NCI-H1092 (cell line): ENCODE measurements around the gene PLEKHG4.

Experiments
- DNase-seq: peaks from one replicate; lab custom pipeline; 2025; lab: John Stamatoyannopoulos, UW

PLEKHG4 gene

GRCh38 chr16:67291461-67291860, 12.1 kb downstream of the PLEKHG4 start:
- no peak for DNase-seq

DNA sequence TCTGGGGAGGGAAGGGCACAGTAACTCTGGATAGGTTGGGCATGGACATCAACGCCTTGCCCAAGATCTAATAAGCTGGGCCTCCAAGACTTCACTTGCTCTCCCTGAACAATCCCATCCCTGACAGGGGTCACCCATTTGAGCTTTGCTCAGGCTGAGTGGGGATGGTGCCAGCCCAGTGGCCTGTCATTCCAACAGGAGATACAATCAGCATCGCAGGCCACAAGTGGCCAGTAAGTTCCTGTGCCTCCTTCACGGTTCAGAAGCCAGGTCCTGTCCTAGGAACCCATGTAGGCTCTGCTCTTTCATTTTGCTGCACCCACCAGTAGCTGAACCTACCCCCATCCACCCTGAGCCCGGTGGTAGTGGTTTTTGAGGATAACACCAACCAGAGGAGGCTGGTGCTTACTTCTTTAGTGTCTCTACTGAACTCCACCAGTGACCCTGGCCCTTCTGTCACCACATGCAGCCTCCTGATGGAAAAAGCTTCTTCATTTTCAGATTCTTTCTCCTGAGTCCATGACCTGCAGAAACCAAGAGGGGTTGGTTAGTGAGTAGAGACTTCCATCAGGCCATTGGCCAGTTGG, 14.9 kb downstream of the PLEKHG4 start:
- no peak for DNase-seq

GRCh38 chr16:67294938-67295361, 15.6 kb downstream of the PLEKHG4 start:
- no peak for DNase-seq

GRCh38 chr16:67296420-67296819, 17.1 kb downstream of the PLEKHG4 start:
- DNase-seq, result no peak

DNA sequence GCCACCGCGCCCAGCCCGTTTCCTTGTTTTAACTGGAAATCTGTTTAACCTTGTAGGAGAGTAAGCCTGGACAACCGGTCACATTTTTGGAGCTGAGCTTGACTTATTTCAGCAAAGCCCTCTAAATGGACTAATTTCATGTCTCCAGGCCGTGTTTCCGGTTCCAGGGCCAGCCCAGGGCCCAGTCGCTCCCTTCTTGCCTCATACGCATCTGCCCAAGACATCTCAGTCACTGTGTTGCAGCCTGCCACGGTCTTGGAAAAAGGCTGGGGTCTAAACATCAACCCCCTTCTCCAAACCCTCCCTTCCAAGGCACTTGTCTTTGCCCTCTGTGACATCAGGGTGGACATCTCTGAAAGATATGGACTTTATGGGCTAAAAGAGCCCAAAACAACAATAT, 18.9 kb downstream of the PLEKHG4 start:
- no peak for DNase-seq

DNA sequence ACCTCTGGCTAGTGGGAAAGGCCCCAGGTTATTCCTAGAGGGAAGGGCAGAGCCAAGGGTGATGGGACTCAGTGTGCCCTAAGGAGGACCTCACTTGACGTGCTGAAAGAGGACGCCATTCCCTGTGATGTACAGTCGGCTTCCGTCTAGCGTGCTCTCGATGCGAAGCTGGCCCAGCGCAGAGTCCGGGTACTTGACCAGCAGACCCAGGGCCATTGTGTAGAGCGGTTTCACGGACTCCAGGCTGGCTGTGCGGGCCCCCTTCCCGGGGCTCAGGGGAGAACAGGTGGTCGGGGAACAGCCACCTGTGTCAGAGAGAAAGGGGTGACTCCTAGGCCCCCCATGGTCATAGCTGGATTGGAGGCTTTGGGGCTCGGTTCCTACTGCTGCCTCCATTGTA, 19.9 kb downstream of the PLEKHG4 start:
- DNase-seq, result no peak

GRCh38 chr16:67301080-67301782, 21.9 kb downstream of the PLEKHG4 start:
- DNase-seq, result no peak

DNA sequence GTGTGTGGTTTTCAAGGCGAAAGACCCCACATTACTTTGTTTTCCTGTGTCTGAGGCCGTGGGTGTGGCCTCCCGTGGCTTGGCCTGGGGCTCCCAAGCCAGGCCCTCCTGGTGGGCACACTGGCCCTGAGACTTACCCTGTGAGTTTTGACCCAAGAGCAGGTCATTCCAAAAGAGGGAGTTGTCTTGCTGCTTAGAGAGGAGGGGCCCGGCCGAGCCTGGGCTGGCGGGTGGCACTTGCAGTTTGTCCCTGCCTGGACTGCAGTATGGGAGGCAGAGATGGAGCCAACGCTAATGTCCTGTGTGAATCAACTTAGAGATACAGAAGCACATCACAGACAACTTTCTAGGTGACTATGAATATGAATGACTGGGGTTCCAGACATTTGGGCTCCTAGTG, 22.7 kb downstream of the PLEKHG4 start:
- no peak for DNase-seq

DNA sequence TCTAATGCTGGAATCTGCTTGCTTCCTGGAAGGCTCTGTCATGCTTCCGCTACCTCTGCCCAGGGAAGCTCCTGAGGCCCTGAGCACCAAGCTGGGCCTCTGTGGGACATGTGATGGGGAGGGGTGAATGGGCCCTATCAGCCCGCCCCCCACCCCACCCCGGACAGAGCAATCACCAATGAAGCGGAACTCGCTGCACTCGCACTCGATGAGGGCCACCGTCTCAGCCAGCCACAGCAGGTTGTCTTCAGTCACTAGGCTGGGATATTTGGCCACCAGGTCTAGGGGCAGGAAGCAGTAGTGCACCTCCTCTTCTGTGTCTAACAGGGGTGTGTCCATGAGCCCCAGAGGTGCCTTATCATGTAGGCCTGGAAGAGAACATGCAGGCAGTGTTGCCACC, 23.6 kb downstream of the PLEKHG4 start:
- DNase-seq, result no peak

DNA sequence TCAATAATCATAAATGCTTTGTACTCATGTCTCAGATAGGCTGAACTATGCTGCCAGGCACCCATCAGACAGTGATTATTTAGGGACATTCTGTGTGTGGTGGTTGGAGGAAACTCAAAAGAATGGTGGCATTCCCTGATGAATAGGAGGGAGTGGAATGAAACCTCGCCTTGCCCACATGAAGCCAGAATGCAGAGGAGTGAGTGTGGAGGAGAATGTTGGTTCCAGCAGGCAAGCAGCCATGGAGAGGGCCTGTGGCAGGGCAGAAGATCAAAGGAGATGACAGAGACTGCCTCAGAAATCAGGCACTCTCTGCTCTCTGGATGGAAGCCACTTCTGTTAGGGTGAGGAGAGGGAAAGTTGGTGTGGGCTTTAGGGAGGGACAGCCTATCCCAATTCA, 24.7 kb downstream of the PLEKHG4 start:
- no peak for DNase-seq

DNA sequence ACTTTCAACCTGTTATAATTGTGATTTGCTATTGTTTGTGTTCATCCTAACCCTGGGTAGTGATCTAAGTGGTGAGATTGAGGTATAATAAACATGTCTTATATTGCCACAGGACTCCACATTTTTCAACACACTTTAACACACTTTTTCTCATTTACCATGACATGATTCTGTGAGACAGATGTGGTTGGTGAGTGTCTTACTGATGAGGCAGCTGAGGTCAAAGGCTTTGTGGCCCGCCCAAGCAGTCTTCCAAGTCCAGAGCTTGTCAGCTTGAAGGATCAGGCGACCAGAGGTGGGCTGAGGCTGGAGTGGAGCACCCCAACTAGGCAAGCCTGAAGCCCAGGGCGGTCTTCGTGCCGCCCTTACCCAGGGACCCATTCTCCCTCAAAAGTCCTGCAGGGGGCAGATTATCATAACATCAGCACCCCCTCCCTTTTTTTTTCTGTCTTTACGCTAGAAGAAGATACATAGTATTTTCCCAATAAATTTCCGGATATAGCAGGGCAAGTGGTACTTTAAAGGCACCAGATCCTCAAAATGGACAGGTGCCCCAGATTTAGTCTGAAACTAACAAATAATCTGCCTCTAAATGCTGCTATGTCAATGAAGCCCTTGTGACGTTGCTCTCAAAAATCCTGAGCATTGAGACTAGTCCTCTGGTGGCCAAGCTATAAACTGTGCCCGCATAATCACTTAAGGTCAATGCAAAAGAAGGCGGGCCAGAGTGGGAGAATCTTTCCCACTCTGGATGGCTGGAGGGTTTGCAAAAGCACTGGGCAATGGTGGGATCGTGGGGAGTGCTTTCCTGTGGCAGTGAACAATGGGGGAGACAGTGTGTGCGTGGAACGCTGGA, 26.1 kb downstream of the PLEKHG4 start:
- DNase-seq, result no peak

GRCh38 chr16:67310561-67310960, 31.2 kb downstream of the PLEKHG4 start:
- no peak for DNase-seq

DNA sequence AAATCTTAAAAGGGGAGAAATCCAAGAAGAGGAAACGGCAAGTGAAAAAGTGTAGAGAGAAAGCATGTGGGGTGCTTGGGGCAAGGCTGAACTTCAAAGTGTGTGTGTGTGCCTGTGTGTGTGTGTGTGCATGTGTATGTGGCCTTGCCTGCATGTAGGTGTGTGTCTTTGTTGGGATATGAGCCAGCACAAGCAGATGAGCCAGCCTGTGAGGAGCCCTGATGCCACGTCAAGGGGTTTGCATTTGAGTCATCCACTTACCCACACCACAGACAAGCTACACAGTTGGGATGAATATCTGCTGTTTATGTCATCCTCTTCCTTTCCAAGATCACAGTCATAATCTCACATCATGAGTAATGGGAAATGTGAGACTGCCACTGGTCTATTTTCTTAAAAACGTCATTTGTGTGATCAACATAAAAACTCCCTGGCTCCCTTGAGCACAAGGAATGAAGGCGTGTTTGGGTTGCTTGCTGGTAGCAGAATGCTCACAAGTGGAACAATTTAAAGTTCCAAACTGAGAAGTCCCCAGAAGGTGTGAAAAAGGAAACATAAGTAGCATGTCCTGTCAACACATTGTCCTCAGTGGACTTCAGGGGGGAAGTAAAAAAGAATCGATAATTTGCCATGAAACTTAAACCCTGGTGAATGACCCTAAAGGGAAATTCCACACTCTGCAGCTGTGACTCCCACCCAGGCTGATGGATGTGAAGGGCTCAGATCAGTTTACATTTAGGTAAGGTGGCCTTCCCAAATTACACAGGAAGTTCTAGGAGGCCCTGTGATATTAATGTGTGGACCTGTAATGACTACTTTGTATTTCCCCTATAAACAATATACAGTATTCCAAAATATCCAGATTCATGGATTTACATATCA, 32.5 kb downstream of the PLEKHG4 start:
- DNase-seq, result no peak

- no peak for DNase-seq
Observed at GRCh38 chr16:67312719-67313118, 33.4 kb downstream of the PLEKHG4 start.

- DNase-seq, result no peak
Observed at GRCh38 chr16:67317853-67318252, 38.5 kb downstream of the PLEKHG4 start.

- no peak for DNase-seq
Observed at GRCh38 chr16:67326115-67326471, 46.8 kb downstream of the PLEKHG4 start.

DNA sequence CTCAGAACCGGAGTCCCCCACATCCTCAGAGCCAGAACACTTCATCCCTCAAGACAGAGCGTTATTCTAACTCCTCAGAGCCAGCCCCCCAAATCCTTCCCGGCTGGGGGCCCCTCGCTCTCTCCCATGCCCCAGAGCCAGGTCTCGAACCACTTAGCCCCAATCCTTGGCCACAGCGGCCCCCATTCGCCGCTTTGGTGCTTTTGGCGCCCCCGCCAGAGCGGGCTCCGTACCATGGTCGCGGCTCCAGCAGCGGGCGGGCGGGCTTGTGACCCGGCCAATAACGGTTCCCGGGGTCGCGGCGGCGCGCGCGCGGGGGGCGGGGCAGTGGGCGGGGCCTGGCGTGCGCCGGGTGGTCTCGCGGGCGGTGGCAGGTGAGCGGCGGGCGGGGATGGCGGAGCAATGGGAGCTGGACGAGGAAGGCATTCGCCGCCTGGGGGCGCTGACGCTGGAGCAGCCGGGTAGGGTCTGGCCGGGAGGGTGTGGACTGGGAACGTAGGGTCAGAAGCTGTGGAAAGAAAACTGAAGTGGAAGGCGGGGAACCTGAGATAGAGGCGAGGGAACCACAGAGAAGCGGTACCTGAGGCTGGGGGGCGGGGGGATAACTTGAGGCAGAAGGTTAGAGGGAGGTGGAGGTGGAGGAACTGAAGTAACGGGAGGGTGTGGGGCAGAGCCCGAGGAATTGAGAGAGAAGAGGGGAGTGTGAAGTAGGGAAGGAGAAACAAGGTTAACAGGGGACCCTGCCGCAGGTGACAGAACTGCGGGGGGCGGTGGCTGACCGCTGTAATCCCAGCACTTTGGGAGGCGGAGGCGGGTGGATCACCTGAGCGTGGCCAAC, 47.4 kb downstream of the PLEKHG4 start, which contains the start of the genes KCTD19 and LRRC36:
Gene KCTD19, minus strand, starts transcription at position 270 of the 838 bp plus-strand sequence. Its CDS starts 34 bp downstream, at position 236.
Gene LRRC36, plus strand, starts transcription at position 344 of the 838 bp plus-strand sequence. Its CDS starts 48 bp downstream, at position 392.
- DNase-seq, result peak; percentile 85

GRCh38 chr16:67327743-67328142, 48.4 kb downstream of the PLEKHG4 start:
- DNase-seq, result no peak

DNA sequence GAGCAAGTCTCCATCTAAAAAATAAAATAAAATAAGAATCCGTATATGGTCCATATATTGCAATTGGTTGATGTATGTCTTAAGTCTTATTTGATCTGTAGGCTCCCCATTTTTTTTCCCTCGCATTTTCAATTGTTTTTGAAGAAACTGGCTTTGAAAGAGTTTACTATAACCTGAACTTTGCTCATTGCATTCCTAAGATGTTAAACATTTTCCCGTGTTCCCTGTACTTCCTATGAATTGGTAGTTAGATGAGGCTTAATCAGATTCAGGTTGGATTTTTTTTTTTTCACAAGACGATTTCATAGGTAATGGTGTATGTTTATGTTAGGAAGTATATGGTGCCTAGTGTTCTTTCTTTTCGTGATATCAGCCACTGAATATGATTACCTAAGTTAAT, 50.6 kb downstream of the PLEKHG4 start:
- no peak for DNase-seq

DNA sequence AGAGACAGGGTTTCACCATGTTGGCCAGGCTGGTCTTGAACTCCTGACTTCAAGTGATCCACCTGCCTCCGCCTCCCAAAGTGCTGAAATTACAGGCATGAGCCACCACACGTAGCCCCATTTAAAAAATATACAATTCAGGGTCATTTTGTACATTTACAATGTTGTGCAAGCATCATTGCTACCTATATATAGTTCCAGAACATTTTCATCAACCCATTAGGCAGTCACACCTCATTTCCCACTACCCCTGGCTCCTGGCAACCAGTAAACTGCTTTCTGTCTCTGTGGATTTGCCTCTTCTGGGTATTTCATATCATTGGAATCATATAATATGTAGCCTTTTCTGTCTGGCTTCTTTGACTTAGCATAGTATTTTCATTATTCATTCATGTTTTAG, 54.0 kb downstream of the PLEKHG4 start:
- DNase-seq, result no peak

- no peak for DNase-seq
Observed at GRCh38 chr16:67336116-67336515, 56.8 kb downstream of the PLEKHG4 start.
